Fibroblast of skin of back (primary cell): ENCODE results near the gene MSLN.
"Not testable (repeated sequence)": the region's sequence is repeated elsewhere in the genome, so short reads cannot be mapped to it uniquely, and the experiment has no call there.

Source experiments
- DNase-seq: peaks from one replicate; pipeline ENCODE4 v3.0.0-alpha.2; 2013

The MSLN gene

GRCh38 chr16:761625-762513, 1.3 kb downstream of the MSLN start:
- DNase-seq = no peak

DNA sequence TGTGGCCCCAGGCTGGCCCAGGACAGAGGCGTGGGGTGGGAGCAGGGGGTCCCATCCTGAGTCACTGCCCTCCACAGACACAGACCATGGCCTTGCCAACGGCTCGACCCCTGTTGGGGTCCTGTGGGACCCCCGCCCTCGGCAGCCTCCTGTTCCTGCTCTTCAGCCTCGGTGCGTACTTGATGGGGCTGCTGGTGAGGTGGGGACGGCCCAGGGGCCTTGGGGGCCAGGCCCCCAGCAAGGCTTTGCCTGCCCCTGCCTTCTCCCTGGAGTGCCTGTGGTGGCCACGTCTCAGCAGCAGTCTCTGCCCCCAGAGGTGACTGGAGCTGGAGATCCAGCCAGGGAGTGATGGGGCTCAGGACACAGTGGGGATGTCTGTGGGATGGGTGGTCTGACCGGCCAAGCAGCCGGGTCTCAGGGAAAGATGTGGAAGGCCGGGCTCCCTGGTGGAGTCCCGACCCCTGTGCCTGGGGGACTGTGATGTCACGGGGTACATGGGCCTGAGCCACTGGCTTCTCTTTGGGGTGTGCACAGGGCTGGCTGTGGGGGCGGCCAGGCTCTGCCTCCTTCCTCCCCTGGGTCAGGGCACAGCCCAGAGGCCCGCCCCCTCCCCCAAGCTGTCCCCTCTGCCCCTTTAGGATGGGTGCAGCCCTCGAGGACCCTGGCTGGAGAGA, 2.2 kb downstream of the MSLN start:
- DNase-seq = no peak

DNA sequence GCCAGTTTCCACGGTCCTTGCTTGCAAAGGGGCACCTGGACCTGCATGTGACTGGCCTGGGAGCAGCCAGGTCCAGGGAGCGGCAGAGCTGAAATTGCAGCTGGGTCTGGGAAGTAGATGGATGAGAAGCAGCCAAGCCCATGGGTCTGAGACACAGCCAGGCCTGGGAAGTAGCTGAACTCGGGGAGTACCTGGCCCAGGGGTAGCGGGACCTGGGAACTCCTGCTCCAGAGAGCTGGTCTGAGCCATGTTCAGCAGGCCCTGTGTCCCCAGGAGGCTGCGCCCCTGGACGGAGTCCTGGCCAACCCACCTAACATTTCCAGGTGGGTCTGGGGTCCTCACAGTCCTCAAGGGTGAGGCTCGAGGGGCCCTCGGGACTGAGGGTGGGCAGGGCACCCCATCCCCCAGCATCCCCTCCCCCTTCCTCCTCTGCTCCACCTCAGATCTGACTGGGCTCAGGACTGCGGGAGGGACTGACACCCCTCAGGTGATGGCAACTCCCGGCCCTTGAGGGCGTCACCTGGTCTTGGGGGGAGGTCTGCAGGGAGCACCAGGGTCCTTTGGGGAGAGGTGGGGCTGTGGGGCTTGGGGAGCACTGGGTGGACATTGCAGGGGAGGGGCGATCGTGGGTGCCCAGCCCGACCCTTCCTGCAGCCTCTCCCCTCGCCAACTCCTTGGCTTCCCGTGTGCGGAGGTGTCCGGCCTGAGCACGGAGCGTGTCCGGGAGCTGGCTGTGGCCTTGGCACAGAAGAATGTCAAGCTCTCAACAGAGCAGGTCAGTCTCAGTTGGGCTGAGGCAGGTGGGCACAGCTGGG, 3.0 kb downstream of the MSLN start:
- DNase-seq = no peak

GRCh38 chr16:764184-764750, 3.7 kb downstream of the MSLN start:
- DNase-seq = no peak

DNA sequence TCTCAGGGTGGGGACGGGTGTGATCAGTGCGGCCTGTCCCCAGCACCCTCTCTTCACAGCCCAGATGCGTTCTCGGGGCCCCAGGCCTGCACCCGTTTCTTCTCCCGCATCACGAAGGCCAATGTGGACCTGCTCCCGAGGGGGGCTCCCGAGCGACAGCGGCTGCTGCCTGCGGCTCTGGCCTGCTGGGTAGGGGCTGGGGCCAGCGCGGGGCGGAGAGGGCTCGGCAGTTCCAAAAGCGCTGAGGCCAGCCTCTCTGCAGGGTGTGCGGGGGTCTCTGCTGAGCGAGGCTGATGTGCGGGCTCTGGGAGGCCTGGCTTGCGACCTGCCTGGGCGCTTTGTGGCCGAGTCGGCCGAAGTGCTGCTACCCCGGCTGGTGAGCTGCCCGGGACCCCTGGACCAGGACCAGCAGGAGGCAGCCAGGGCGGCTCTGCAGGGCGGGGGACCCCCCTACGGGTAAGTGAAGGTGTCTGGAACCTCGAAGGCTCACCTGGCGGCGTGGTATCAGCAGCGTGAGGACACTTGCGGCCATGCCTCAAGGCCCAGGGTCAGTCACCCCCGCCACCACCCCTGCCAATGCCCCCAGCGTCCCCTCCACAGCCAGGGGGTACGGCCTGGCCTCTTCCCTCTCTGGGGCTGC, 4.4 kb downstream of the MSLN start:
- DNase-seq = no peak

GRCh38 chr16:765488-765865, 4.9 kb downstream of the MSLN start:
- DNase-seq = no peak

- DNase-seq = no peak
Measured at GRCh38 chr16:766008-766819, 5.7 kb downstream of the MSLN start.

GRCh38 chr16:766820-767640, 6.5 kb downstream of the MSLN start:
- DNase-seq = no peak

GRCh38 chr16:767743-768235, 7.3 kb downstream of the MSLN start:
- DNase-seq = no peak

- DNase-seq = no peak
Measured at GRCh38 chr16:768428-768827, 7.9 kb downstream of the MSLN start.

GRCh38 chr16:769184-769784, 8.8 kb downstream of the MSLN start:
- no peak for DNase-seq

DNA sequence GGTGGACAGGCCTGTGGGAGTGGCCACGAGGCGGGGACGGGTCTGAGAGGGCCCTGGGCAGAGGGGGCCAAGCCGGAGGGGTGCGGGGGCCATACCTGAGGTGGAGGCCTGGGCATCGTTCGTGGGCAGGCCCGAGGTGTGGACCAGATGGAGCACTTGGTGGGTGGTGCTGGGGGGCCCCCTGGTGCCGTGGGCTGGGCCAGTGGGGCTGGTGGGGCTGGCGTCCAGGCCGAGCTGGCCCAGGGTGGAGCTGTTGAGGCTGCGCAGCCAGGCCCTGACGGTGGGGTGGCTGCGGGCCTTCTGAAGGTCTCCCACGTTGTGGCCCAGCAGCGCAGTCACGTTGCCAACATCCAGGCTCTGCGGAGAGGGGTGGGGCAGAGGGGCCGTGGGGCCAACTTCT, 9.4 kb downstream of the MSLN start:
- no peak for DNase-seq

DNA sequence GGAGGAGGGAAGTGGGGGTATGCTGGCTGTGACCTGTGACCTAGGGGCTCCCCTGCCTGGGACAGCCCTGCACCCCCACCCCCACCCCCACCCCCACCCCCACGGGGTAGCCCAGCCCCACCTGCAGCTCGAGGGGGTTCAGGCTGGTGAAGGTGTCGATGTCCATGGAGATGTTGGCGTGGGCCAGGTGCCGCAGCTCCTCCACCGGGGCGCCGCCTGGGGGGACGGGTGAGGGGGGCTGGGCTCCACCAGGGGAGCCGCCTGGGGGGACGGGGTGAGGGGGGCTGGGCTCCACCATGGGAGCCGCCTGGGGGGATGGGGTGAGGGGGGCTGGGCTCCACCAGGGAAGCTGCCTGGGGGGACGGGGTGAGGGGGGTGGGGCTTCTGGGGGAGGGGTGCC, 9.9 kb downstream of the MSLN start:
- DNase-seq = no peak

DNA sequence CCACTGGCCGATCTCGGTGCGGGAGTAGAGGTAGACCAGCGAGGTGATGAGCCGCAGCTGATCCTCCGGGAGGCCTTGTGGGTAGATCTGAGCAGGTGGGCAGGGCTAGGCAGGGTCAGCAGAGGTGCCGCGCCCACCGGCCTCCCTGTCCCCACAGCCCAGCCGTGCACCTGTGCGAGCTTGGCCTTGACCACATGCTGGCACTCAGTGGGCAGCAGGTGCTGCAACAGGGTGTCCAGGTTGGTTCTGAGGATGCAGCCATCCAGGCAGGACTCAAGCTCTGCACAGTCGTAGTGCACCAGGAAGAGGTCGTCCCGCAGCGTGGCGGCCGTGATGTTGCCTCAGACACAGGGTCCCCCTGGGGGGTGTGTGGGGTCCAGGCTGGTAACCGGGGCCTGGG, 12.4 kb downstream of the MSLN start:
- no peak for DNase-seq

- DNase-seq = no peak
Measured at GRCh38 chr16:774086-775001, 13.8 kb downstream of the MSLN start.

- DNase-seq = no peak
Measured at GRCh38 chr16:775236-775796, 14.8 kb downstream of the MSLN start.

DNA sequence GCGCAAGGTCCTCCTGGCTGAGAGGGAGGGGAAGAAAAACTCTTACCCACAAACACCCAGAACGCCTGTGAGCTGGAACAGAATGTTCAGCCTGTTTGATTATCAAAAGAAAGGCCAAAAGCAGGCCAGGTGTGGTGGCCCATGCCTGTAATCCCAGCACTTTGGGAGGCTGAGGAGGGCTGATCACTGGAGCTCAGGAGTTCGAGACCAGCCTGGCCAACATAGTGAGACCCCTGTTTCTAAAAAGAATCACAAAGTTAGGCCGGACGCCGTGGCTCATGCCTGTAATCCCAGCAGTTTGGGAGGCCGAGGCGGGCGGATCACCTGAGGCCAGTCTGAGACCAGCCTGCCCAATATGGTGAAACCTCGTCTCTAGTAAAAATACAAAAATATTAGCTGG, 15.8 kb downstream of the MSLN start:
- DNase-seq = not testable (repeated sequence)

DNA sequence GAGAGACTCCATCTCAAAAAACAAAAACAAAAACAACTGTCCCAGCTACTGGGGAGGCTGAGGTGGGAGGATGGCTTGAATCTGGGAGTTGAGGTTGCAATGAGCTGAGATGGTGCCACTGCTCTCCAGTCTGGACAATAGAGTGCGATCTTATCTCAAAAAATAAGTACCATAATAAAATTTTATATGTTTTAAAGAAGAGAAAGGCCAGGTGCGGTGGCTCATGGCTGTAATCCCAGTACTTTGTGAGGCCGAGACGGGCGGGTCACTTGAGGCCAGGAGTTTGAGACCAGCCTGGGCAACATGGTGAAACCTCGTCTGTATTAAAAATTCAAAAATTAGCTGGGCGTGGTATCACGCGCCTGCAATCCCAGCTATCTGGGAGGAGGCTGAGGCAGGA, 16.3 kb downstream of the MSLN start:
- DNase-seq = no peak

- peak; percentile 19 for DNase-seq
Measured at GRCh38 chr16:777826-778225, 17.3 kb downstream of the MSLN start.
